Kidney glomerular epithelial cell (primary cell): ENCODE data around the gene SLC25A29.
"Not testable (repeated sequence)": the region's sequence is repeated elsewhere in the genome, so short reads cannot be mapped to it uniquely, and the experiment has no call there.

Experiments used
- DNase-seq: peaks from one replicate; lab custom pipeline; 2025; lab: John Stamatoyannopoulos, UW

SLC25A29 gene

DNA sequence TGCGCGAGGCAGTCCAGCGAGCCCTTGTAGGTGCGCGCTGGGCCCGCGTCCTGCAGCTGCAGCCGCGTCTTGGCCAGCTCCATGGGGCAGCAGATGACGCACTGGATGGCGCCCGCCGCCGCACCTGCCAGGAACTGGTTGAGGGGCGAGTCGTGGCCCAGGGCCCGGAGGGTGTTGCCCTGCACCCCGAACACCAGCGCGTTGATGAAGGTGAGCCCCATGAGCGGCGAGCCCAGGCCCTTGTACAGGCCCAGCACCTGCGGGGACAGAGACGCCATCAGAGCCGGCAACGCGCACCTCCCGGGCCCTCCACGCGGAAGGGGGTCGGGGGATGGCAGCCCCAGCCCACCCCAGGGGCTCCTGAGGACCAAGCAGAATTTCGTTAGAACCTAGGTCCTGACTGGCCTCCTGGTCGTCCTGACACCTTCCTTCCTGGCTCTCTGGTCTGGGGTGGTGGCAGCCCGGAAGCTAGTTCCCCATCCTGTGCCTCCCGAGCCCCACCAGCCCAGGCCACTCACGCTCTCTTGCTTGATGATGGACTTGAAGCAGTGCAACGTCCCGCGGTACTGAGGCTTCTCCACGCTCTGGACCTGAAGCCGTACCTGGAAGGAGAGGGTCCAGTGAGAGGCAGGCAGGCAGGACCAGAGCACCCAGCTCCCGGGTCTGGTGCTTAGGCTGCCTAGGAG is 13.3 kb downstream of the SLC25A29 start:
- no peak for DNase-seq

DNA sequence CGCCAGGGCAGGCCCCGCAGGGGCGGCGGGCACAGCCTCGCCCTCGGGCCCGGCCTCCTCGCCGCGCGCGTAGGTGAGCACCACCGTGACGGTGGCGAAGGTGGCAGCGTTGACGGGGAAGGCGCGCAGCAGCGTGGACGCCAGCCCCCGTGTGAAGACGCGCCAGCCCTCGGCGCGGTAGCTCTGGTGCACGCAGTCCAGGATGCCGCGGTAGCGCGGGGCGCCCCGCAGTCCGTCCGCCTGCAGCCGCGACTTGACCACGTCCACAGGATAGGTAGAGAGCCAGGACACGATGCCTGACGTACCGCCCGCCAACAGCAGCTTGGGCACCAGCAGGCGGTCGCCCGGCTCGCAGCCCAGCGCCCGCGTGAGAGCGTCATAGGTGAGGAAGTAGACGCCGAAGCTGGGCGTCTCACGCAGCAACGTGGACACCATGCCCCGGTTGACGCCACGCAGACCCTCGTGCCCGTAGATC is 13.9 kb downstream of the SLC25A29 start:
- DNase-seq = no peak

DNA sequence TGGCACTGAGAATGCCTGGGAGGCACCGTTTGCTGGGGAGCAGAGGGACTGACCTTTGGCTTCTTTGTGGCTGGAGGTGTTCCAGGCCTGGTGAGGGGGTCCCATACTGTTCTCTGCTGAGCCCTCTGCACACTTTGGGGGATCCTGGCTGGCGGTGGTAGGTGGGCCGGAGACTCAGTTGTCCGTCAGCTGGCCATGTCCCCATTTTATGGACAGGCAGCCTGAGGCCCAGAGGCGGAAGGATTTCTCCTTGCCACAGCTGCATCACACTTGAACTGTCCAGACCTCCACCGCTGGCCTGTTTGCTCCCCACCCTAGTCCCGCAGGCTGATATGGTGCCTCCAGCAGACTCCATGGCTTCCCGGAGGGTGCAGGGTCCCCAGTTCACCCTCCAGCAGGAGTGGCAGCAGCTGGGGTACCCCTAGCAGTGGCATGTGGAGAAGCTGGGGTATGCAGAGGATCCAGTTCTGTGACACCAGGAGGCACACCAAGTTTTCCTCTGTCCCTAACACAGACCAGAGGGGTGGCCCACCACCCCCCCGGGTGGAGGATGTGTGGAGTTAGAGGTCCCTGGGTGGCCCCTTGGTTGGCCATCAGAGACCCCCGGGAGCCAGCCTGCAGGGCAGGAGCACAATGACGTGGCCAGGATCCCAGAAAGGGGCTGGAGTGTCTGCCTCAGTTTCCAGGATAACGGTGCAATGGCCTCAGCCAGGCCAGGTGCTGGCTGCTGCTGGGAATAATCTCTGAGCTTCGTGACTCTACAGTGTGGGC is 14.8 kb downstream of the SLC25A29 start:
- no peak for DNase-seq

DNA sequence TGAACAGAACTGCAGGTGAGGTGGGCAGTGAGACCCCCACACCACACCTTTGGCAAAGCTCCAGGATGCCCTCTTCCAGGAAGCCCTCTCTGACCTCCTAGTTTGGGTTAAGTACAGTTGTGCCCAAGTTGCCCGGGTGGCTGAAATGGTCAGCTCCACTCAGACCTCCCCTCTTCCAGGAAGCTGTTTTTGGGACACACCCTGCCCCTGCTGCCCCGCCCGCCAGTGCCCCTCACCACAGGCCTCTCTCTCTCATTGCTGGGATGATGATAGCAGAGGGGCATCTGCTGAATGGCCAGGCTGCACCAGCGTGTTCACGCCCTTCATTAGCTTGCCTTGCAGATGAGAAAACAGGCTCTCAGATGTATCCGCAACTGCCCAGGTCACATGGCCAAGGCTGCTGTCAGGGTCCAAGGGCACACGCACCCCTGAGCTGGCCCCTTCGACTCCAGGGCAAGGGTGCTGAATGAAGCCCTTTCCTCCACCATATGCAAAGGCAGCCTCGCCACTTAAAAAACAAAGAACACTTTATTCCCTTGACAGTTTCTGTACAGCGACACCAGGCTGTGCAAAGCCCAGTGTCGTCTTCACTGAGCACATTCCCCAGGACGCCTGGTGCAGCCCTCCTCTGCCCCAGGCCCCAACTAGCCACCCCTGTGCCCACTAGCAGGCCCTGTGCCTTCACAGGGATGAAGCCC is 15.5 kb downstream of the SLC25A29 start:
- DNase-seq = no peak

DNA sequence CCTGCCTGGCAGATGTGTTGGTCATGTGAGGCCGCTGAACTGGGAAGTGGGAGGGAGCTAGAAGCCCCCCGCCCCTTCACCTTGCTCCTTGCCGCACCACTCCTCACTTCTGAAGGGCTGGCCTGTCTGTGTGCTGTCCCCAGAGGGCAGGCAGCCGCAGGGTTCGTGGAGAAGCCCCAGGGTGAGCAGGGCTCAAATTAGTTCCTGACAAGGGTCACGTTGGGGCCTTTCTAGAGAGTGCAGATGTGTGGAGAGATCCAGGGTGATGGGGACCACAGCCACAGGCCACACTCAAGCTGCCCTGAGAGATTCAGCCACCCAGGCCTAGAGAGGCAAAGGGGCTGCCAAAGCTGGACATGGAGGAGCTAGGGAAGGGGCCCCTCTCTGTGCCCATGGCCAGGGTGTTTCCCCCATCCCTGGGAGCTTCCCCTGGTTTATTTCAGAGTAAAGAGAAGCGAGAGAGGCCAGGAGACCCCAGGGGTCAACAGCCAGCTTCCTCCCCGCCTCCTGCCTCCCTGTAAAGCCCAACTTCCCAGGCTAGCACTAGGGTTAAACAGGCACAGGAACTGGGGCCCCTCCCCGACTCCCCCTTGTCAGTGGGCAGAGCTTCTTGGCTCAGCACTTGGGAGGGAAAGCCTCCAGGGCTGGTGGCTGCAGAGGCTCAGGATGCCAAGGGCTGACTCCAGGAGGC is 16.2 kb downstream of the SLC25A29 start:
- no peak for DNase-seq

DNA sequence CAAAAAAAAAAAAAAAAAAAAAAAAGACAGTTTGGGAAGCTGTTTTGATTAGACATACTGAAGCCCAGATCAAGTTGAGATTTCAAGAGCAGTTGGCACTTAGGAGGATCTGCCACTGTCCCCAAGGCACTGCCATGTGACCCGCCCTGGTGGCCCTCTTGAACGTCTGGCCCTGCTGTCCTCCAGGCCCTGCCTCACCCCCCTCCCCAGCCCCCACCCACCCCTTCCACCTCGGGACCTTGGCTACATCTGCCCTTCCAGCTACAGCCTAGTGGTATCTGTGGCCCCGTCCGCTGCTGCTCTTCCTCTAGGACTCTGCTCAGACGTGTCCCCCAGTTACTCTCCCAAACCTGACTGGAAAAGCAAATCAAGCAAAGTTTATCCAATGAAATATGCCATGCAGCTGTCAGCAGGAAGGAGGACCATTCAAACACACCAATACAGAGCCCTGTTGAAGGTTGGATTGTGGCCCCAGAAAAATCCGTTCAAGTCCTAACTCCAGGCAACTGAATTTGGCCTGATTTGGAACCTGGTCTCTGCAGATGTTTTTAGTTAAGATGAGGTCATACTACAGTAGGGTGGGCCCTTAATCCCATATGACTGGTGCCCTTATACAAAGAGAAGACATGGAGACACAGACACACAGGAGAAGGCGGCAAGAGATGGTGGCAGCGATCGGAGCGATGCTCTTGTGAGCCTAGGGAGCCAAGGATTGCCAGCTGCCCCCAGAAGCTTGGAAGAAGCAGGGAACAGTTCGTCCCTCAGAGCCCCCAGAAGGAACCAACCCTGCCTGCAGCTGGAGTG is 17.7 kb downstream of the SLC25A29 start:
- no peak for DNase-seq

DNA sequence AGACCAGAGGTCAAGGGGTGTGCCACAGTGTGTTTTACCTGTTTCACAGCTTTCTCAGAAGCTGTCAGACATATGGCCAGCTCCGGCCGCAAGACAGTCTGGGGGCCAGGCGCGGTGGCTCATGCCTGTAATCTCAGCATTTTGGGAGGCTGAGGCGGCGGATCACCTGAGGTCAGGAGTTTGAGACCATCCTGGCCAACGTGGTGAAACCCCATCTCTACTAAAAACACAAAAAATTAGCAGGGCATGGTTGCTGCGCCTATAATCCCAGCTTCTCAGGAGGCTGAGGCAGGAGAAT is 18.3 kb downstream of the SLC25A29 start:
- not testable (repeated sequence) for DNase-seq

DNA sequence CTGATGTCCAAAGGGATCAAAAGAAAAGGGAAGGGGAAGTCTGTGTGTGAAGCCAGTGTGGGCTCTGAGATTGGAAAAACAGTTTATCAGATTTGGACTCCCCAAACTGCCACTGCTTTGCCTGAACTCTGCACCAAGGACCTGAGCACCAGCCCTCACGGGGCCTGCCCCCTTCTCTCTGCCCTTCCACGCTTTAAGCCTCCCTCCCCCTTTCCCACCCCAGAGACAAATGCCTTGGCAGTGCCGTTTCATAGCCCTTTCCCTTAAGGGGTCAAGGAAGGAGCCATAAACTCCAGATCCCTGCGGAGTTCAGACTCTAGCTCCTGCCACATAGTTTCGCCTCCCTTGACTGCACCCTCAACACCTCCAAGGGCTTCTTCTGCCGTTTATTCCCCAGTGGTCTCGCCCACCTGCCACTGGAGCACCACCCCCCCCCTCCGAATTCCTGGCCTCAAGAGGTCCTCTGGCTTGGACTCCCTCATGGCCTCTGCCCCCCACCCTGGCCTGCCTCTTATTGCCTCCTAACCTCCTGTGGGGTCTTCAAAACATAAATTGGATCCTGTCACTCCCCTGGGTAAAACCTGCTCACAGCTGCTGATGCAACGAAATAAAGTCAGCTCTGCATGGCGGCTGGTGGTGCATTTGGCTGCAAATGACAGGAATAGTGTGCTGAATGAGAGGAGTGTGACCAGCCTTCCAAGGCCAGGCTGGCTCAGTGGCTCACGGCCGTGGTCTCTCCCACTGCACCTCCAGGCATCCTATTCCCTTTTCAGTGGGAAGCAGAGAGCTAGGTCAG is 18.8 kb downstream of the SLC25A29 start:
- DNase-seq = no peak

DNA sequence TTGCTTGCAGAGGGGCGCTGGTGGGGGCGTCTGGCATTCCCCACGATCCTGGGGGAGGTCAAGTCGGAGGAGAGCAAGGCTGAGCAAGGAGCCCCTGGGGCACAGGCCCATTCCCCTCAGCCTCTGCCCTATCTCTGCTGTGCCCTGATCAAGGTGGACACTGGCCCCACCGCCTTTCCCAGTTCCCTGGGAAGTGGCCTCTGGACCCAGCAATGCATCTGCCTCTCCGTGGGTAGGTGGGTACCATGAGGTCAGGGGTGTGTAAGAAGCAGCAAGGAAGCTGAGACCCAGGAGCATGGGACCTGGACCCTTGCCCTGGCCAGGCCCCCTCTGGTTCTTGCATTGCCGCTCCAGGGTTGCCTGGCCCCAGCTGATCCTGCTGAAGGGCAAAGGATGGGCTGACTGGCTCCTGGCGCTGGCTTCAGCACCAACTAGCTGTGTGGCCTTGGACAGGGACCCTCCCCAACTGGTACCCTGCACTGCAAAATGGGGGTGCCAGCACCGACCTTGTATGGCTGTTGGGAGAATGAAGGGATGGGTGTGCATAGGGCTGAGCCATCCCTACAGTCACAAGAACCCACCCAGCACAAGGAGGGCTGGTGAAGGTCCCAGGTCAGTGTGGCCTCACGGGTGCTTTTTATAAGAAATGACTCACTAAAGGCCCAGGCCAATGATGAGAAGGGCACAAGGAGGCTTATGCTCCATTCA is 19.6 kb downstream of the SLC25A29 start:
- DNase-seq = no peak

DNA sequence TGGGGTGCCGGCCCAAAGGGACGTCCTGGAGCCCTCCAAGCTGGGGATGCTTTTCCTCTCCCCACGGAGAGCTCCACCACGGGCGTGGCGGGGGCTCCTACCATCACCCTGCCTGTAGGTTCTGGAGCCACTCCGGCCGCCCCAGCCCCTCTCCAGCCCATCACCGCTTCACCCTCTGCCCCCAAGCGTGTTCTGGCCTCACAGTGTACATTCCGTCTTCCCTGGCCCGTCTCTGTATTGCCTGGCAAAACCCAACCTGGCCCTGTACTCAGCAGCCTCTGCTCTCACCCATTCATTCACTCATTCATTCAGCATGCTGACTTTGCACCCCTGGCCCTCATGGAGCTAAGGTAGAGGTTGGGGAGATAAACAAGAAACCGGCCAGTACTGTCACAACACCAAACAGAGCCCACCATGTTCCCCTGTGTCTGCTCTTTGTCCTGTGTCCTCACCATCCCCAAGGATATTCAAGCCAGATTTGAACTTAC is 20.3 kb downstream of the SLC25A29 start:
- DNase-seq = no peak

DNA sequence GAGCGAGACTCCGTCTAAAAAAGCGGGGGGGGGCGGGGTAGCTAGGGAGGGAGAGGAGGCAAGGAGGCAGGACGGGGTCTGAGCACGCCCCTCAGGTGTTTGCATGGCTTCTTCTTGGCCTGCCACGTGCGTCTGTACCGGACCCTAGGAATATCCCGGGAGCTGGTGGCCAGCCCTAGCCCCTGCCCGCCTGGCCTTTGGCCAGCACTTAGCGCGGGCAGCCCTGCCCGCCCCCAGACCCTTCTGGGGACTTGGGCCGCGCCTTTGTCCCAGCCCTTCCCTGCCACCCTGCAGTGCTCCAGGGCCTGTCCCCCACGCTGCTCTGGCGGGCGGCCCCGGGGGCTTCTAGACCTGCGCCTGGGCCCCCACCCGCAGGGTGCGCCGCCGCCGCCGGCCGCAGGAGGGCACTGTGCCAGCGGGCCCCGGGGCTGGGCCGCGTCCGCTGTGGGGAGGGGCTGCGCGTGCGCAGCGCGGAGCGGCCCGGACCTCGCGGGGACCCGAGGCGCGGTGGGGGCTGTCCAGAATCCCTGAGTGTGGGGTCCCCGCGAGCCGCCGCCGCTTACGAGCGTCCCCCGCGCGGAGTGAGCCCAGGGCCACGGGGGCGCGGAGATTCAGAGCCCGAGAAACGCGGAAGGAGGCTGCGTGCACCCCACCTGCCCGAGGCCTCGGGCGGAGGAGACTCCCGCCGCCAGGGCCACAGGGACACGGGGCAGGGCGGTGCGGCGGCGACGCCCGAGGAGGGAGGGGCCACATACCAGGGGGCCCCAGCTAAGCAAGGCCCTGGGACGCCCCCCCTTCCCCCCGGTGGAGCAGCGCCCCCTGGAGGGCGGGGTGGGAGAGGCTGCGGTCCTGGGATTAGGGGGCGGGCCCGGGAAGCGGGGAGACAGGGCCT is 21.0 kb downstream of the SLC25A29 start:
- DNase-seq = no peak

DNA sequence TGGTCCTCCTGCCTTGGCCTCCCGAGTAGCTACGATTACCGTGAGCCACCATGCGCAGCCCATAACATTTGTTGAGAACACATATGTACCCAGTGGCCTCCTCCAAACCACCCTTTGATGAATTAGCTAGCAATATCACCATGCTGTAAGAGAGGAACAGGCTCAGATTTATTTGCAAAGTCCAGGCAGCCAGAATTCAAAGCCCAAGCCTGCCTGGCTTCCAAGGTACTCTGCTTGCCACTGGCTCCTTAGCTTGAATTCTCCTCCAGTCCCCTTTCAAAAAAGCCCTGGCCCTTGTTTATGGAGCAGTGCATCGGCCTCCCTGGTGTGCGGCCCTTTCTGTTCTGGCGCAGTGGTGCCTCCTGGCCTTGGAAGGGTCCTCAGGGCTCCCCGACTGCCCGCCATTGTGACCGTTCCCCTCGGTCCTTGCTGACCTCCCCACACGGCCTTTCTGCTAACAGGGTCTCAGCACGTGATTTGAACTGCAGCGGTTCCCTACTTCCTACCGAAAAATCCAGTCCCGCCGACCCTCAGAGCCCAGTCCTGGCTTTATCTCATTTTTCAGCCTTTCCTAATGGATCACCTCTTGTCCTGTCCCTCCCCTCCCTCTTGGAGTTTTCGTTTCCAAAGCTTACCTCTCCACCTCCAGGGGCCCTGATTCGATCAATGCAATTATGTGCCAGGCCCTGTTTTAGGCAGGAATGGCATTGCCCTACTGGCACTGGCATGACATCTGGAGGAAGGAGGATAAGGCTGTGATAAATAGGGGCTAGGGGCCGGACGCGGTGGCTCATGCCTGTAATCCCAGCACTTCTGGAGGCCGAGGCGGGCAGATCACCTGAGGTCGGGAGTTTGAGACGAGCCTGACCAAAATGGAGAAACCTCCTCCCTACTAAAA is 22.0 kb downstream of the SLC25A29 start:
- DNase-seq = no peak

DNA sequence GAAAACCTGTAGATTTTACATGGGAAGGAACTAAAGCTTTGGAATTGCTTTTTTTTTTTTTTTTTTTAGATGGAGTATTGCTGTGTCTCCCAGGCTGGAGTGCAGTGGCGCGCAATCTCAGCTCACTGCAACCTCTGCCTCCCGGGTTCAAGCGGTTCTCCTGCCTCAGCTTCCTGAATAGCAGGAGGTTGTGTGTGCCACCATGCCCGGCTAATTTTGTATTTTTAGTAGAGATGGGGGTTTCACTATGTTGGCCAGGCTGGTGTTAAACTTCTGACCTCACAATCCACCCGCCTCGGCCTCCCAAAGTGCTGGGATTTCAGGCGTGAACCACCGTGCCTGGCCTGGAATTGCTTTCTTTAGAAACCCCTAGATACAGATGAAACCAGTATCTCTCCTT is 22.8 kb downstream of the SLC25A29 start:
- not testable (repeated sequence) for DNase-seq

DNA sequence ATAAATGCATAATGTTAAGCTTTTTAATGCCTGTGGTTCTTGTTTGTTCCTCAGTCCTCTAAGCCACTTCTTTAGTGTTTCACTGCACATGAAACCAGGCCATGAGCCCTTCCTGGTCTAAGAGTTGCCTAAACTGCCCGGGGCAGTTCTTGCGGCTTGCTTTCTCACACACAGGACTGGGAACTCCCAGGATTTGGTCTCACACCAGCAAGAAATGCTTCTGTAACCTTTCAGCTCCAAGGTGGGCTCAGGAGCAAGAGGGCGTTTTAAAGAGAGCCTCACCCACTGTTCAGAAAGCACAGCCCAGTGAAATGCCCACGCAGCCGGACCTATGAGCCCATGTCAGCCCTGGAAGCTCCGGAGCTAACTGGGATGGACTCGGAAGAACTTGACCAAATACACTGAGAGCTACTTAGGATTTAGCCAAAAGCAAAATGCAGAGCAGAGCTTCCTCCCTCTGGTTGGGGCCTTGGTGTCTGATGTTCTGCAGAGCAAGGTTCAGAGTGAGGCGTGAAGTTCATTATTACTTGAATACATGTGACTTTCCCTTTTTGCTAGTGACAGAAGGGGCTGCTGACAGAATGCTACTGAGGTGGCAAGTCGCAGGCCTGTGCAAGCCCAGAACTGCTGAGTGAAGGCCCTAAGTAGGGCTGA is 23.4 kb downstream of the SLC25A29 start:
- DNase-seq = no peak

DNA sequence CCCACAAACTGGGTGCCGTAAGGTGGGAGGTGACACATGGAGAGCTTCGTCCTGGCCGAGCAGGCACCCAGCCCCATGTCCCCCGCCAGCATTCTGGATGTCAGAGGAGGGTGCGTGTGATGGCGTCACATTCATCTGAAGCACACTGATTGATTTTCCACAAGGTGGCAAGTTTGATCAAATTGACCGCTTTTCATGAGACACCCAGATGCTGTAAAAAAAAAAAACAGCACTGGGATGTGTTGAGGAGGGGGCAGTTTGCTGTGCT is 24.2 kb downstream of the SLC25A29 start:
- DNase-seq = no peak

DNA sequence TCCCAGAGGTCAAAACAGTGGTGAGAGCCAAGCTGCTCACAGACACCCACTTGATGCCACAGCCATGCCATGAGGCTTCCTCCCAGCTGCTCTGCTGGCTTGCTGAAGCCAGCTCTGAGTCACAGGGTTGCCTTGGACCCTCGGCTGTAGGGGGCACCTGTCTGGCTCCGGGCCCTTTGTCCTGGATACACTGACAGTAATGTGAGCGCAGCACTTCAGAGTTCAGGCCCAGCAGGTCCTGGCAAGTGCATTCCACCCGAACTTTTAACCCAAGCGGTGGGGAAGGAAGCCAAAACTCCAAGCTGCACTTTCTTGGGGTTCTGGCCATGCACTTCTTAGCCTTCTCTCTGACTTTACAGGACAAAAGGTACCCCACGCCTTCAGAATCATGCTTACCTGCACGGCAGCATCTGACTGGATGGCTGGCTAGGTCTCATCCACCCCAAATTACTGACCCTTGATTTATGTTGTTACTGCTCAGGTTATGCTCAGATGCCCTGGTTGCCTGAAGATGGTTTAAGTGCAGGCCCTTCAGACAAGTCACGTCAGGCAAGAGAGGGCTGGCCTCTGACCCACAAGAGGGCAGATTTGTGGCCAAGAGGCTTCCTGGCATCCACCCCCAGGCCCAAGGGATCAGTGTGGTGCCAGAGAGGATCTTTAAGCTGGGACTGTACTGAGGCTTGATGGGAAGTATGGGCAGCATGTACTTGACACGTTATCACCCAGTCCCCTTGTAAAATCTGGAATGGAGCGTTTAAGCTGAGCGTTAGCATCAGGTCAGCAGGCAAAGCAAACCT is 24.8 kb downstream of the SLC25A29 start:
- no peak for DNase-seq

DNA sequence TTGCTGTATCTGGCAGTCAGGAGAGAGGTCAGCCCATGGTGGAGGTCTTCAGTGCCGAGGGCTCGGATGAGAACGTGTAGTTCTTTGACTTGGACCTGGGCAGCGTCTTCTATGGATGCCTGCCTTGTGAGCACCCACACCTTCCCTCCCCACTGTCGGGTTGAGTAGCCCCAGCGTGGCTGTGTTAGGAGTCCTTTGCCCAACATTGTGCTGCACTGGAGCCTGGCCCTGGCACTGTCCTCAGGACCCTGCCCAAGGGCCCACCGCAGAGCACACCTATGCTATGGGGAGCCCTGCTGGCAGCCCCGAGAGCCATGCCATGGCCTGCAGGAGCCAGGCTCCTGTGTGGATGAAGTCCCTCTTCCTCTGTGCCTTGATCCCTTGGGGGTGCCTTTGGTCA is 26.7 kb downstream of the SLC25A29 start:
- DNase-seq = no peak
